ENCODE results near the gene ERC2. TPM values are rescaled to one million over a fixed set of nuclear protein-coding genes. Genes with fewer than 3 reads are reported as not detected.

Gene ERC2
- polyA plus RNA-seq, 3 donors = not detected

- Histone ChIP-seq H3K4me1 (ENCODE audit: control insufficient read depth in 1 of 2, insufficient read depth in 2 of 2, low read length in 2 of 2) (no peaks in the 10 kb centered on the region), H3K27ac (ENCODE audit: low read depth in 1 of 2, low read length in 2 of 2) (no peak overlapping the region), H3K27me3 (ENCODE audit: control insufficient read depth in 2 of 2, insufficient read depth in 2 of 2, low read length in 2 of 2) (no peaks in the 10 kb centered on the region), H3K9ac (ENCODE audit: insufficient read depth, low read length, poor library complexity, severe bottlenecking) (no peak overlapping the region), H2AFZ (ENCODE audit: insufficient read depth, low read depth, low read length, poor library complexity, severe bottlenecking) (no peak overlapping the region), H4K20me1 (ENCODE audit: insufficient read depth, low read length) (no peaks in the 10 kb centered on the region), H3K4me3 (replicated peaks in 1 of 3; ENCODE audit: low read depth in 2 of 3, low read length in 3 of 3) (no peak overlapping the region), H3K36me3 (replicated peaks in 1 of 2; ENCODE audit: control insufficient read depth in 1 of 2, insufficient read depth in 2 of 2, low read length in 2 of 2) (no peaks in the 10 kb centered on the region), H3K9me3 (replicated peaks in 1 of 2; ENCODE audit: control insufficient read depth in 1 of 2, insufficient read depth in 1 of 2, low read length in 2 of 2) (no peaks in the 10 kb centered on the region), H3K79me2 (ENCODE audit: insufficient read depth, low read length) (no peaks in the 10 kb centered on the region), H3K4me2 (replicated peaks; ENCODE audit: extremely low read depth, low read length, poor library complexity, severe bottlenecking) (no peak overlapping the region)
- no peaks in the 10 kb centered on the region for H3K36me3 Mint-ChIP-seq
- no peak for DNase-seq
- H3K27ac Mint-ChIP-seq = no peak overlapping the region
- intact Hi-C loops (cut with micrococcal nuclease) = no loop called here
- no peak overlapping the region for H3K4me3 Mint-ChIP-seq
- WGBS (ENCODE audit: insufficient coverage) = 82% methylated on average over 3 of the region's 3 CpGs
- no peak for TF ChIP-seq CTCF (IDR thresholded peaks at IDR 0.05)
- no peaks in the 10 kb centered on the region for H3K4me1 Mint-ChIP-seq
- no peaks in the 10 kb centered on the region for H3K27me3 Mint-ChIP-seq (ENCODE audit: low read depth in 3 of 3)
- peaks cover 0 to 3% (median 0%) of the 10 kb centered on the region in 7 donors for H3K9me3 Mint-ChIP-seq
These were observed 677.5 kb downstream of the ERC2 start for GRCh38 chr3:55790596-55791350.

GRCh38 chr3:55789516-55789915 lies 678.8 kb downstream of the ERC2 start:
- Mint-ChIP-seq H3K4me3 (no peak overlapping the region), H3K4me1 (no peaks in the 10 kb centered on the region), H3K36me3 (no peaks in the 10 kb centered on the region), H3K9me3 (peaks cover 0 to 3% (median 2%) of the 10 kb centered on the region in 7 donors), H3K27ac (no peak overlapping the region), H3K27me3 (ENCODE audit: low read depth in 3 of 3) (no peaks in the 10 kb centered on the region)
- intact Hi-C loops (cut with micrococcal nuclease) = no loop called here
- no peaks in the 10 kb centered on the region for H3K79me2 ChIP-seq (ENCODE audit: insufficient read depth, low read length)
- no peaks in the 10 kb centered on the region for H3K9me3 ChIP-seq (replicated peaks in 1 of 2; ENCODE audit: control insufficient read depth in 1 of 2, insufficient read depth in 1 of 2, low read length in 2 of 2)
- no peak for DNase-seq
- no peak overlapping the region for H3K4me3 ChIP-seq (replicated peaks in 1 of 3; ENCODE audit: low read depth in 2 of 3, low read length in 3 of 3)
- H3K4me1 ChIP-seq (ENCODE audit: control insufficient read depth in 1 of 2, insufficient read depth in 2 of 2, low read length in 2 of 2) = no peaks in the 10 kb centered on the region
- WGBS (ENCODE audit: insufficient coverage) = 67% methylated on average over 1 of the region's 2 CpGs
- H3K27ac ChIP-seq (ENCODE audit: low read depth in 1 of 2, low read length in 2 of 2) = no peak overlapping the region
- no peak overlapping the region for H2AFZ ChIP-seq (ENCODE audit: insufficient read depth, low read depth, low read length, poor library complexity, severe bottlenecking)
- no peak overlapping the region for H3K9ac ChIP-seq (ENCODE audit: insufficient read depth, low read length, poor library complexity, severe bottlenecking)
- no peaks in the 10 kb centered on the region for H3K27me3 ChIP-seq (ENCODE audit: control insufficient read depth in 2 of 2, insufficient read depth in 2 of 2, low read length in 2 of 2)
- no peaks in the 10 kb centered on the region for H3K36me3 ChIP-seq (replicated peaks in 1 of 2; ENCODE audit: control insufficient read depth in 1 of 2, insufficient read depth in 2 of 2, low read length in 2 of 2)
- no peak for TF ChIP-seq CTCF (IDR thresholded peaks at IDR 0.05)
- no peaks in the 10 kb centered on the region for H4K20me1 ChIP-seq (ENCODE audit: insufficient read depth, low read length)
- H3K4me2 ChIP-seq (replicated peaks; ENCODE audit: extremely low read depth, low read length, poor library complexity, severe bottlenecking) = no peak overlapping the region

Data from CD14-positive monocyte (primary cell).